ENCODE measurements around the gene C4A.
"Not testable (repeated sequence)": the region's sequence is repeated elsewhere in the genome, so short reads cannot be mapped to it uniquely, and the experiment has no call there.

Gene C4A

GRCh38 chr6:32005991-32006529, 24.2 kb downstream of the C4A start:
- not testable (repeated sequence) for H3K9me3 ChIP-seq (ENCODE audit: insufficient read depth, low read length); H4K20me1 ChIP-seq (ENCODE audit: low read depth, low read length)

DNA sequence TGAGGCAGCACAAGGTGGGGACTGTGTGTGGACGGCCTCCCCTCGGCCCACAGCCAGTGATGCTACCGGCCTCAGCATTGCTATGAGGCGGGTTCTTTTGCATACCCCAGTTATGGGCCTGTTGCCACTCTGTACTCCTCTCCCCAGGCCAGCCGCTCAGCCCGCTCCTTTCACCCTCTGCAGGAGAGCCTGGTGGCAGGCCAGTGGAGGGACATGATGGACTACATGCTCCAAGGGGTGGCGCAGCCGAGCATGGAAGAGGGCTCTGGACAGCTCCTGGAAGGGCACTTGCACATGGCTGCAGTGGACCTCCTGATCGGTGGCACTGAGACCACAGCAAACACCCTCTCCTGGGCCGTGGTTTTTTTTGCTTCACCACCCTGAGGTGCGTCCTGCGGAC, 25.2 kb downstream of the C4A start:
- not testable (repeated sequence) for H3F3A ChIP-seq (ENCODE audit: insufficient read depth); H4K20me1 ChIP-seq (ENCODE audit: low read depth, low read length); H3K36me3 ChIP-seq (ENCODE audit: low read length); H3K9me2 ChIP-seq (replicated peaks; ENCODE audit: insufficient read depth, low read length); H3K9ac ChIP-seq (ENCODE audit: low read length); H3K79me2 ChIP-seq (ENCODE audit: insufficient read depth, low read length); H3K4me2 ChIP-seq (ENCODE audit: low read depth, low read length, poor library complexity, severe bottlenecking); H3K4me3 ChIP-seq (ENCODE audit: insufficient read depth, low read length, poor library complexity, severe bottlenecking); H3K27me3 ChIP-seq (ENCODE audit: low read length); H2AFZ ChIP-seq (ENCODE audit: low read depth, low read length, severe bottlenecking); H3K27ac ChIP-seq (ENCODE audit: low read depth, low read length); H3K9me3 ChIP-seq (ENCODE audit: insufficient read depth, low read length)

More at GRCh38 chr6:32005991-32006529, 24.2 kb downstream of the C4A start:
- H3K27ac ChIP-seq (ENCODE audit: low read depth, low read length); H2AFZ ChIP-seq (ENCODE audit: low read depth, low read length, severe bottlenecking); H3K27me3 ChIP-seq (ENCODE audit: low read length); H3K4me2 ChIP-seq (ENCODE audit: low read depth, low read length, poor library complexity, severe bottlenecking); H3K9ac ChIP-seq (ENCODE audit: low read length); H3K4me3 ChIP-seq (ENCODE audit: insufficient read depth, low read length, poor library complexity, severe bottlenecking); H3F3A ChIP-seq (ENCODE audit: insufficient read depth); H3K79me2 ChIP-seq (ENCODE audit: insufficient read depth, low read length); H3K9me2 ChIP-seq (replicated peaks; ENCODE audit: insufficient read depth, low read length); H3K36me3 ChIP-seq (ENCODE audit: low read length): not testable (repeated sequence)

DNA sequence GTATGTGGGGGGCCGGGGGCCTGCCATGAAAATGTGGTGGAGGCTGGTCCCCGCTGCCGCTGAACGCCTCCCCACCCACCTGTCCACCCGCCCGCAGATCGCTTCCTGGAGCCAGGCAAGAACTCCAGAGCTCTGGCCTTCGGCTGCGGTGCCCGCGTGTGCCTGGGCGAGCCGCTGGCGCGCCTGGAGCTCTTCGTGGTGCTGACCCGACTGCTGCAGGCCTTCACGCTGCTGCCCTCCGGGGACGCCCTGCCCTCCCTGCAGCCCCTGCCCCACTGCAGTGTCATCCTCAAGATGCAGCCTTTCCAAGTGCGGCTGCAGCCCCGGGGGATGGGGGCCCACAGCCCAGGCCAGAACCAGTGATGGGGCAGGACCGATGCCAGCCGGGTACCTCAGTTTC, 26.2 kb downstream of the C4A start:
- H3K27ac ChIP-seq (ENCODE audit: low read depth, low read length); H3K9me2 ChIP-seq (replicated peaks; ENCODE audit: insufficient read depth, low read length); H4K20me1 ChIP-seq (ENCODE audit: low read depth, low read length); H3K79me2 ChIP-seq (ENCODE audit: insufficient read depth, low read length); H3K9me3 ChIP-seq (ENCODE audit: insufficient read depth, low read length); H3K27me3 ChIP-seq (ENCODE audit: low read length); H3K4me2 ChIP-seq (ENCODE audit: low read depth, low read length, poor library complexity, severe bottlenecking); H3K36me3 ChIP-seq (ENCODE audit: low read length); H3F3A ChIP-seq (ENCODE audit: insufficient read depth); H3K4me3 ChIP-seq (ENCODE audit: insufficient read depth, low read length, poor library complexity, severe bottlenecking); H2AFZ ChIP-seq (ENCODE audit: low read depth, low read length, severe bottlenecking); H3K9ac ChIP-seq (ENCODE audit: low read length): not testable (repeated sequence)

DNA sequence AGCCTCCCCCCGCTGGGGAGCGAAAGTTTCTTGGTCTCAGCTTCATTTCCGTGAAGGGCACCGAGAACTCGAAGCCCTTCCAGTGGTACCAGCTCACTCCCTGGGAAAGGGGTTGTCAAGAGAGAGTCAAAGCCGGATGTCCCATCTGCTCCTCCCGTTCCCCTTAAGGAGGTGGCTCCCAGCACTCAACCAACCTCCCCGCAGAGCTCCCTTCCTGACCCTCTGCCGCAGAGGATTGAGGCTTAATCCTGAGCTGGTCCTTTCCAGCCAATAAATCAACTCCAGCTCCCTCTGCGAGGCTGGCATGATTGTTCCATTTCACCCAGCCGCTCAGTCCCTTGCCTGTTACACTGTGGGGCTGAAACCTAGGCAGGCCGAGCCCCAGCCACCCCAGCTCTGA, 26.8 kb downstream of the C4A start:
- not testable (repeated sequence) for H3K9ac ChIP-seq (ENCODE audit: low read length); H3K27ac ChIP-seq (ENCODE audit: low read depth, low read length); H3K27me3 ChIP-seq (ENCODE audit: low read length); H2AFZ ChIP-seq (ENCODE audit: low read depth, low read length, severe bottlenecking); H3K9me3 ChIP-seq (ENCODE audit: insufficient read depth, low read length); H3K36me3 ChIP-seq (ENCODE audit: low read length); H3K79me2 ChIP-seq (ENCODE audit: insufficient read depth, low read length); H3K4me3 ChIP-seq (ENCODE audit: insufficient read depth, low read length, poor library complexity, severe bottlenecking); H3F3A ChIP-seq (ENCODE audit: insufficient read depth); H3K4me2 ChIP-seq (ENCODE audit: low read depth, low read length, poor library complexity, severe bottlenecking); H4K20me1 ChIP-seq (ENCODE audit: low read depth, low read length); H3K9me2 ChIP-seq (replicated peaks; ENCODE audit: insufficient read depth, low read length)

- not testable (repeated sequence) for H3K9me2 ChIP-seq (replicated peaks; ENCODE audit: insufficient read depth, low read length); H3K9me3 ChIP-seq (ENCODE audit: insufficient read depth, low read length); H3K27ac ChIP-seq (ENCODE audit: low read depth, low read length); H3K4me2 ChIP-seq (ENCODE audit: low read depth, low read length, poor library complexity, severe bottlenecking); H3K27me3 ChIP-seq (ENCODE audit: low read length); H2AFZ ChIP-seq (ENCODE audit: low read depth, low read length, severe bottlenecking); H3F3A ChIP-seq (ENCODE audit: insufficient read depth); H3K4me3 ChIP-seq (ENCODE audit: insufficient read depth, low read length, poor library complexity, severe bottlenecking); H4K20me1 ChIP-seq (ENCODE audit: low read depth, low read length); H3K79me2 ChIP-seq (ENCODE audit: insufficient read depth, low read length); H3K36me3 ChIP-seq (ENCODE audit: low read length); H3K9ac ChIP-seq (ENCODE audit: low read length)
These were observed 27.7 kb downstream of the C4A start for GRCh38 chr6:32009537-32009936.

DNA sequence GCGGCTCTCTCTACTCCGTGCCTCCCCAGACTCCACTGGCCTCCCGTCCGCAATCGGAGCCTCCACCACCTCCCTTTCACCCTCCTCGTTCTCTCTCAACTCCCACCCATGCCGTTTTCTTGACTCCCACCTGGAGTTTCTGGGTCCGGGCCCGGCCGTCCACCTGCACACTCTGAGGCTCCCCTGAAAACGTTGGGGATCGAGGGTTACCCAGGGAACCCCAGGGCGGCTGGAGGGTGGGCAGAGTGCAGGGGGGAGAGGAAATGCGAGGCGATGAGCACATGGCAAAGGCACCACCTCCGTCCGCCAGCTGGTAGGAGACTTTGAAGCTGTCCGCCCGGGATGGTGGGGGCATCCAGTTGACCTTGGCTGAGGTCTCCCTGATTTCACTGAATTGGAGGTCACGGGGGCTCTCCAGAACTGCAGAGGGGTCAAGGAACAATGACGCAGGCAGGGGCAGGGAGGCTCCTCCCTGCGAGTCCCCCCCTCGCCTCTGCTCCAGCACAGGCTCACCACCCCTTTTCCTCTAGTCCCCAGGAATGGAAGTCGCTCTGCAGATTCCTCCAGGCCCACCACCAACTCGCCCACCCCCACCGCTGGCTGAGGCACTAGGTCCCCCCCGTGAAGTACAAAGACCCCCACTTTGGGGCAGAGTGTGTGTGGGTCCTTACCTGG, 29.1 kb downstream of the C4A start:
- not testable (repeated sequence) for H3K9ac ChIP-seq (ENCODE audit: low read length); H3K9me3 ChIP-seq (ENCODE audit: insufficient read depth, low read length); H3K9me2 ChIP-seq (replicated peaks; ENCODE audit: insufficient read depth, low read length); H3F3A ChIP-seq (ENCODE audit: insufficient read depth); H3K27ac ChIP-seq (ENCODE audit: low read depth, low read length); H3K4me3 ChIP-seq (ENCODE audit: insufficient read depth, low read length, poor library complexity, severe bottlenecking); H3K79me2 ChIP-seq (ENCODE audit: insufficient read depth, low read length); H3K36me3 ChIP-seq (ENCODE audit: low read length); H4K20me1 ChIP-seq (ENCODE audit: low read depth, low read length); H3K4me2 ChIP-seq (ENCODE audit: low read depth, low read length, poor library complexity, severe bottlenecking); H3K27me3 ChIP-seq (ENCODE audit: low read length); H2AFZ ChIP-seq (ENCODE audit: low read depth, low read length, severe bottlenecking)

- H3K9me2 ChIP-seq (replicated peaks; ENCODE audit: insufficient read depth, low read length); H3K79me2 ChIP-seq (ENCODE audit: insufficient read depth, low read length); H3K4me2 ChIP-seq (ENCODE audit: low read depth, low read length, poor library complexity, severe bottlenecking); H3K27me3 ChIP-seq (ENCODE audit: low read length); H3K36me3 ChIP-seq (ENCODE audit: low read length); H4K20me1 ChIP-seq (ENCODE audit: low read depth, low read length); H3K4me3 ChIP-seq (ENCODE audit: insufficient read depth, low read length, poor library complexity, severe bottlenecking); H3K9ac ChIP-seq (ENCODE audit: low read length); H3K9me3 ChIP-seq (ENCODE audit: insufficient read depth, low read length); H3K27ac ChIP-seq (ENCODE audit: low read depth, low read length); H3F3A ChIP-seq (ENCODE audit: insufficient read depth); H2AFZ ChIP-seq (ENCODE audit: low read depth, low read length, severe bottlenecking): not testable (repeated sequence)
These were observed 31.2 kb downstream of the C4A start for GRCh38 chr6:32012941-32013617.

- not testable (repeated sequence) for H3K4me2 ChIP-seq (ENCODE audit: low read depth, low read length, poor library complexity, severe bottlenecking); H3K79me2 ChIP-seq (ENCODE audit: insufficient read depth, low read length); H3K27me3 ChIP-seq (ENCODE audit: low read length)
These were observed 31.9 kb downstream of the C4A start for GRCh38 chr6:32013738-32014137.

More at GRCh38 chr6:32013738-32014137, 31.9 kb downstream of the C4A start:
- H4K20me1 ChIP-seq (ENCODE audit: low read depth, low read length); H2AFZ ChIP-seq (ENCODE audit: low read depth, low read length, severe bottlenecking); H3K27ac ChIP-seq (ENCODE audit: low read depth, low read length); H3K4me3 ChIP-seq (ENCODE audit: insufficient read depth, low read length, poor library complexity, severe bottlenecking); H3K36me3 ChIP-seq (ENCODE audit: low read length); H3K9me3 ChIP-seq (ENCODE audit: insufficient read depth, low read length); H3K9ac ChIP-seq (ENCODE audit: low read length); H3K9me2 ChIP-seq (replicated peaks; ENCODE audit: insufficient read depth, low read length); H3F3A ChIP-seq (ENCODE audit: insufficient read depth): not testable (repeated sequence)

Data from SU-DHL-6 (cell line).